HepG2 (cell line): ENCODE data around the gene ZNF771. TPM values are rescaled to one million over a fixed set of nuclear protein-coding genes. Genes with fewer than 3 reads are reported as not detected.

Source experiments
- BCL6 ChIP-seq: IDR thresholded peaks from 2 replicates; pipeline ENCODE4 v1.6.1; 2016; ENCODE audit warnings: missing genetic modification reagents, missing compliant biosample characterization
- HOXD1 ChIP-seq: sonication (generic); formaldehyde crosslinking; IDR thresholded peaks from 2 replicates; pipeline ENCODE4 v1.5.0; 2020; ENCODE audit warnings: missing genetic modification reagents
- IRX3 ChIP-seq: sonication (generic); formaldehyde crosslinking; IDR thresholded peaks from 2 replicates; pipeline ENCODE4 v1.8.1; 2023; ENCODE audit warnings: mild to moderate bottlenecking, low read depth, missing genetic modification reagents, borderline replicate concordance
- NCOA2 ChIP-seq: sonication (generic); formaldehyde crosslinking; IDR thresholded peaks from 2 replicates; pipeline ENCODE4 v1.8.0; 2022; ENCODE audit warnings: inconsistent platforms
- PHB2 ChIP-seq: fragments of 450-650 bp; IDR thresholded peaks from 2 replicates; pipeline ENCODE4 v1.6.1; 2018; ENCODE audit not compliant: partially characterized antibody
- RBFOX2 ChIP-seq: fragments of 200-400 bp; formaldehyde crosslinking; IDR thresholded peaks from 2 replicates; pipeline ENCODE4 v1.6.1; 2017; ENCODE audit warnings: low read depth, mild to moderate bottlenecking, low read length
- RFX3 ChIP-seq: IDR thresholded peaks from 2 replicates; pipeline ENCODE4 v1.6.1; 2016; ENCODE audit warnings: missing biosample characterization, missing genetic modification reagents
- SUZ12 ChIP-seq: fragments of 150-350 bp; IDR thresholded peaks from 2 replicates; pipeline ENCODE4 v1.6.1; 2014; ENCODE audit warnings: low read depth, low read length
- ZBTB21 ChIP-seq: sonication (generic); formaldehyde crosslinking; IDR thresholded peaks from 2 replicates; pipeline ENCODE4 v1.4.0; 2020; ENCODE audit warnings: missing genetic modification reagents
- ZNF382 ChIP-seq: sonication (generic); formaldehyde crosslinking; IDR thresholded peaks from 2 replicates; pipeline ENCODE4 v1.5.0; 2020; ENCODE audit warnings: missing genetic modification reagents, mild to moderate bottlenecking, borderline replicate concordance
- ZNF460 ChIP-seq: sonication (generic); formaldehyde crosslinking; IDR thresholded peaks from 2 replicates; pipeline ENCODE4 v1.5.1; 2020; ENCODE audit warnings: missing genetic modification reagents, mild to moderate bottlenecking, borderline replicate concordance
- ZNF552 ChIP-seq: sonication (generic); formaldehyde crosslinking; IDR thresholded peaks from 2 replicates; pipeline ENCODE4 v1.9.0; 2022; ENCODE audit warnings: missing genetic modification reagents, mild to moderate bottlenecking, borderline replicate concordance
- ZNF891 ChIP-seq: sonication (generic); formaldehyde crosslinking; IDR thresholded peaks from 2 replicates; pipeline ENCODE4 v1.5.0; 2020; ENCODE audit warnings: mild to moderate bottlenecking, missing genetic modification reagents
- polyA plus RNA-seq, 8 experiments: library from polyadenylated mRNA; depleted of rRNA in 3 of 8; stranded (reverse) in 7 of 8; unstranded in 1 of 8; fragments of >200 nt; fragmentation: Illumina TruSeq in 4 of 8; extraction: Trizol in 4 of 8; gene quantifications; 2 replicates each; pipeline versions ENCODE4 v1.2.1 to v1.2.3, GENCODE V29; 2011 to 2016; ENCODE audit warnings: low read depth in 4 of 8, missing spikeins in 1 of 8, mixed read lengths in 1 of 8; ENCODE audit not compliant: insufficient read depth in 1 of 8
- total RNA-seq, 5 experiments: library from RNA; depleted of rRNA; stranded (reverse); fragments of >200 nt; fragmentation: Illumina TruSeq; extraction: Trizol; gene quantifications; 2 replicates each; pipeline ENCODE4 v1.2.3, GENCODE V29; 2016; ENCODE audit warnings: low read depth in 1 of 5
- TF ChIP-seq, protein P1 (sequence below): sonication (generic); formaldehyde crosslinking; conservative IDR thresholded peaks from 2 replicates; pipeline ENCODE4 v1.4.0; 2020; ENCODE audit warnings: mild to moderate bottlenecking, missing genetic modification reagents, moderate library complexity
- TF ChIP-seq, protein P2 (sequence below): IDR thresholded peaks from 2 replicates; pipeline ENCODE4 v1.6.1; 2016; ENCODE audit warnings: low read depth, borderline replicate concordance
- TF ChIP-seq, protein P3 (sequence below): sonication (generic); formaldehyde crosslinking; IDR thresholded peaks from 2 replicates; pipeline ENCODE4 v1.4.0; 2020; ENCODE audit warnings: missing genetic modification reagents, borderline replicate concordance
- TF ChIP-seq, protein P4 (sequence below): sonication (generic); formaldehyde crosslinking; IDR thresholded peaks from 2 replicates; pipeline ENCODE4 v1.4.0; 2020; ENCODE audit warnings: low read depth, mild to moderate bottlenecking, missing genetic modification reagents
- TF ChIP-seq, protein P5 (sequence below): IDR thresholded peaks from 2 replicates; pipeline ENCODE4 v1.6.1; 2016; ENCODE audit warnings: missing compliant biosample characterization, missing genetic modification reagents, borderline replicate concordance

ZNF771 gene
- total and polyA plus RNA-seq, 2 of the 13 experiments (the other 11 are each of a cell fraction or from before 2014, with no cell fraction given): 5.0 to 11.8 TPM

DNA sequence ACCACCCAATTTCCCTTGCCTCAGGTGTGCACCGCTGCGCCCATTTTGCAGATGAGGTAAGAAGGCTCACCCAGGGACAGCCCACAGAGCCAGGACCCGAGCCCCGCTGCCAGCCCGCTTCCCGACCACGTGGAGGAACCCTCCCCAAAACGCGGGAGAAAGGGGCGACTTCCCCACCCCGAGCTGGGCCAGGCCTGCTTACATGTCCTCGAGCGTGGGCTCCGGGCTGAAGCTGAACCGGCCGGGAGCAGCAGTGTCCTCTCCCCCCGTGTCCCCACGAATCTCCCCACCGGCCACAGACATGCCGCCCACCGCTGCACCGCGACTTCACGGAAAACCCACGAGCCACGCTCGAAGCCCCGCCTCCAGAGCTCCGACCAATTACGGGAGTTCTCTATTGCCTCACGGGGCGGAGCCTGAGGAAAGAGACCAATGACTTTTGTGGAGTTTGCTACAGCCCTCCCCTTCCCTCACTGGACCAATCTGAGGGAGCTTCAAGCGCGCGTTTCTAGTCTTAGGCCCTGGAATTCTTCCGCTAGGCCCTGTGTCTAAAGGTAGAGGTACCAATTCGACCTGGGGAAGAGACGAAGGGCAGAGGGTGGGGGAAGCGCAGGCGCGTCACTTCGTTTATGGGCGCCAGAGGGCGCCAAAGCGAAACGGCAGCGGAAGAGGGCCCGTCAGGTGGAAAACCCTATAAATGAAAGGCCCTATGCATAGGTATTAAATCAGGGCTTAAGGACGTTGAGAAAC, 22.4 kb downstream of the ZNF771 start, which contains the start of gene DCTPP1 (continued):
- TF ChIP-seq, protein P1, sequence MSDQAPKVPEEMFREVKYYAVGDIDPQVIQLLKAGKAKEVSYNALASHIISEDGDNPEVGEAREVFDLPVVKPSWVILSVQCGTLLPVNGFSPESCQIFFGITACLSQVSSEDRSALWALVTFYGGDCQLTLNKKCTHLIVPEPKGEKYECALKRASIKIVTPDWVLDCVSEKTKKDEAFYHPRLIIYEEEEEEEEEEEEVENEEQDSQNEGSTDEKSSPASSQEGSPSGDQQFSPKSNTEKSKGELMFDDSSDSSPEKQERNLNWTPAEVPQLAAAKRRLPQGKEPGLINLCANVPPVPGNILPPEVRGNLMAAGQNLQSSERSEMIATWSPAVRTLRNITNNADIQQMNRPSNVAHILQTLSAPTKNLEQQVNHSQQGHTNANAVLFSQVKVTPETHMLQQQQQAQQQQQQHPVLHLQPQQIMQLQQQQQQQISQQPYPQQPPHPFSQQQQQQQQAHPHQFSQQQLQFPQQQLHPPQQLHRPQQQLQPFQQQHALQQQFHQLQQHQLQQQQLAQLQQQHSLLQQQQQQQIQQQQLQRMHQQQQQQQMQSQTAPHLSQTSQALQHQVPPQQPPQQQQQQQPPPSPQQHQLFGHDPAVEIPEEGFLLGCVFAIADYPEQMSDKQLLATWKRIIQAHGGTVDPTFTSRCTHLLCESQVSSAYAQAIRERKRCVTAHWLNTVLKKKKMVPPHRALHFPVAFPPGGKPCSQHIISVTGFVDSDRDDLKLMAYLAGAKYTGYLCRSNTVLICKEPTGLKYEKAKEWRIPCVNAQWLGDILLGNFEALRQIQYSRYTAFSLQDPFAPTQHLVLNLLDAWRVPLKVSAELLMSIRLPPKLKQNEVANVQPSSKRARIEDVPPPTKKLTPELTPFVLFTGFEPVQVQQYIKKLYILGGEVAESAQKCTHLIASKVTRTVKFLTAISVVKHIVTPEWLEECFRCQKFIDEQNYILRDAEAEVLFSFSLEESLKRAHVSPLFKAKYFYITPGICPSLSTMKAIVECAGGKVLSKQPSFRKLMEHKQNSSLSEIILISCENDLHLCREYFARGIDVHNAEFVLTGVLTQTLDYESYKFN (CRISPR knock-in tag): peak; percentile 71
- TF ChIP-seq HOXD1 (peak; percentile 67; the same call in 1 of the 2 replicates), ZBTB21 (CRISPR knock-in tag) (no peak; the same call in 1 of the 2 replicates), BCL6 (CRISPR knock-in tag) (no peak), ZNF460 (CRISPR knock-in tag) (no peak; the same call in 1 of the 2 replicates), PHB2 (no peak), NCOA2 (CRISPR knock-in tag) (peak; percentile 49; the same call in 1 of the 2 replicates), IRX3 (CRISPR knock-in tag) (peak; percentile 88), RFX3 (CRISPR knock-in tag) (no peak), ZNF552 (no peak; the same call in 1 of the 2 replicates), SUZ12 (no peak), ZNF382 (CRISPR knock-in tag) (no peak), ZNF891 (CRISPR knock-in tag) (peak; percentile 57; the same call in 1 of the 2 replicates), RBFOX2 (peak; percentile 82)
- TF ChIP-seq, protein P2, sequence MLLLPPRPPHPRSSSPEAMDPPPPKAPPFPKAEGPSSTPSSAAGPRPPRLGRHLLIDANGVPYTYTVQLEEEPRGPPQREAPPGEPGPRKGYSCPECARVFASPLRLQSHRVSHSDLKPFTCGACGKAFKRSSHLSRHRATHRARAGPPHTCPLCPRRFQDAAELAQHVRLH (CRISPR knock-in tag): peak; percentile 83
- TF ChIP-seq, protein P3, sequence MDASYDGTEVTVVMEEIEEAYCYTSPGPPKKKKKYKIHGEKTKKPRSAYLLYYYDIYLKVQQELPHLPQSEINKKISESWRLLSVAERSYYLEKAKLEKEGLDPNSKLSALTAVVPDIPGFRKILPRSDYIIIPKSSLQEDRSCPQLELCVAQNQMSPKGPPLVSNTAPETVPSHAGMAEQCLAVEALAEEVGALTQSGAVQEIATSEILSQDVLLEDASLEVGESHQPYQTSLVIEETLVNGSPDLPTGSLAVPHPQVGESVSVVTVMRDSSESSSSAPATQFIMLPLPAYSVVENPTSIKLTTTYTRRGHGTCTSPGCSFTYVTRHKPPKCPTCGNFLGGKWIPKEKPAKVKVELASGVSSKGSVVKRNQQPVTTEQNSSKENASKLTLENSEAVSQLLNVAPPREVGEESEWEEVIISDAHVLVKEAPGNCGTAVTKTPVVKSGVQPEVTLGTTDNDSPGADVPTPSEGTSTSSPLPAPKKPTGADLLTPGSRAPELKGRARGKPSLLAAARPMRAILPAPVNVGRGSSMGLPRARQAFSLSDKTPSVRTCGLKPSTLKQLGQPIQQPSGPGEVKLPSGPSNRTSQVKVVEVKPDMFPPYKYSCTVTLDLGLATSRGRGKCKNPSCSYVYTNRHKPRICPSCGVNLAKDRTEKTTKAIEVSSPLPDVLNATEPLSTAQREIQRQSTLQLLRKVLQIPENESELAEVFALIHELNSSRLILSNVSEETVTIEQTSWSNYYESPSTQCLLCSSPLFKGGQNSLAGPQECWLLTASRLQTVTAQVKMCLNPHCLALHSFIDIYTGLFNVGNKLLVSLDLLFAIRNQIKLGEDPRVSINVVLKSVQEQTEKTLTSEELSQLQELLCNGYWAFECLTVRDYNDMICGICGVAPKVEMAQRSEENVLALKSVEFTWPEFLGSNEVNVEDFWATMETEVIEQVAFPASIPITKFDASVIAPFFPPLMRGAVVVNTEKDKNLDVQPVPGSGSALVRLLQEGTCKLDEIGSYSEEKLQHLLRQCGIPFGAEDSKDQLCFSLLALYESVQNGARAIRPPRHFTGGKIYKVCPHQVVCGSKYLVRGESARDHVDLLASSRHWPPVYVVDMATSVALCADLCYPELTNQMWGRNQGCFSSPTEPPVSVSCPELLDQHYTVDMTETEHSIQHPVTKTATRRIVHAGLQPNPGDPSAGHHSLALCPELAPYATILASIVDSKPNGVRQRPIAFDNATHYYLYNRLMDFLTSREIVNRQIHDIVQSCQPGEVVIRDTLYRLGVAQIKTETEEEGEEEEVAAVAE: peak; percentile 95
- TF ChIP-seq, protein P4, sequence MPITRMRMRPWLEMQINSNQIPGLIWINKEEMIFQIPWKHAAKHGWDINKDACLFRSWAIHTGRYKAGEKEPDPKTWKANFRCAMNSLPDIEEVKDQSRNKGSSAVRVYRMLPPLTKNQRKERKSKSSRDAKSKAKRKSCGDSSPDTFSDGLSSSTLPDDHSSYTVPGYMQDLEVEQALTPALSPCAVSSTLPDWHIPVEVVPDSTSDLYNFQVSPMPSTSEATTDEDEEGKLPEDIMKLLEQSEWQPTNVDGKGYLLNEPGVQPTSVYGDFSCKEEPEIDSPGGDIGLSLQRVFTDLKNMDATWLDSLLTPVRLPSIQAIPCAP (CRISPR knock-in tag): peak; percentile 76; the same call in 1 of the 2 replicates
- TF ChIP-seq, protein P5, sequence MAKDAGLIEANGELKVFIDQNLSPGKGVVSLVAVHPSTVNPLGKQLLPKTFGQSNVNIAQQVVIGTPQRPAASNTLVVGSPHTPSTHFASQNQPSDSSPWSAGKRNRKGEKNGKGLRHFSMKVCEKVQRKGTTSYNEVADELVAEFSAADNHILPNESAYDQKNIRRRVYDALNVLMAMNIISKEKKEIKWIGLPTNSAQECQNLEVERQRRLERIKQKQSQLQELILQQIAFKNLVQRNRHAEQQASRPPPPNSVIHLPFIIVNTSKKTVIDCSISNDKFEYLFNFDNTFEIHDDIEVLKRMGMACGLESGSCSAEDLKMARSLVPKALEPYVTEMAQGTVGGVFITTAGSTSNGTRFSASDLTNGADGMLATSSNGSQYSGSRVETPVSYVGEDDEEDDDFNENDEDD (CRISPR knock-in tag): peak; percentile 58
